Activated CD8-positive, alpha-beta memory T cell treated with anti-CD3 and anti-CD28 coated beads for 4 hours (primary cell): ENCODE results near the gene TMEM132A.
"Not testable (repeated sequence)": the region's sequence is repeated elsewhere in the genome, so short reads cannot be mapped to it uniquely, and the experiment has no call there.

Experiments
- DNase-seq, 2 donors: peaks; one replicate each; pipeline ENCODE4 v3.0.0-alpha.2; 2020; ENCODE audit warnings: low read depth in 2 of 2

The TMEM132A gene

GRCh38 chr11:60905047-60905446 lies 19.2 kb upstream of the TMEM132A start:
- no peak for DNase-seq

GRCh38 chr11:60905551-60906113 lies 18.6 kb upstream of the TMEM132A start:
- no peak for DNase-seq

GRCh38 chr11:60906132-60906972 lies 17.9 kb upstream of the TMEM132A start, which contains the start of gene PRPF19:
TSS of gene PRPF19 (minus strand) at chr11:60906585. CDS start at chr11:60906382, 203 bp downstream.
- DNase-seq: peak; percentile 93 to 97

- no peak for DNase-seq
These were observed 15.5 kb upstream of the TMEM132A start for GRCh38 chr11:60908803-60909202.

GRCh38 chr11:60909680-60910280 lies 14.5 kb upstream of the TMEM132A start:
- not testable (repeated sequence) for DNase-seq

GRCh38 chr11:60910281-60910687 lies 14.0 kb upstream of the TMEM132A start:
- DNase-seq: no peak

GRCh38 chr11:60910711-60911380 lies 13.4 kb upstream of the TMEM132A start:
- no peak for DNase-seq

- DNase-seq: no peak
These were observed 11.9 kb upstream of the TMEM132A start for GRCh38 chr11:60912223-60912850.

- no peak for DNase-seq
These were observed 11.3 kb upstream of the TMEM132A start for GRCh38 chr11:60912851-60913528.

- peak; percentile 73 to 76 for DNase-seq
These were observed 10.2 kb upstream of the TMEM132A start, which contains the start of gene TMEM109 for GRCh38 chr11:60913793-60914632. TSS of gene TMEM109 (plus strand) at chr11:60914158. CDS start at chr11:60919694, 5,536 bp downstream.

- DNase-seq: no peak
These were observed 9.5 kb upstream of the TMEM132A start for GRCh38 chr11:60914633-60915247.

GRCh38 chr11:60915248-60915914 lies 8.9 kb upstream of the TMEM132A start:
- peak; percentile 55 to 56 for DNase-seq

- no peak for DNase-seq
These were observed 7.5 kb upstream of the TMEM132A start for GRCh38 chr11:60916669-60917206.

- no peak for DNase-seq
These were observed 7.0 kb upstream of the TMEM132A start for GRCh38 chr11:60917267-60917666.

GRCh38 chr11:60918251-60918938 lies 5.9 kb upstream of the TMEM132A start:
- no peak for DNase-seq

- DNase-seq: no peak
These were observed 5.4 kb upstream of the TMEM132A start for GRCh38 chr11:60918939-60919265.

GRCh38 chr11:60919320-60919719 lies 4.9 kb upstream of the TMEM132A start:
- no peak for DNase-seq

- no peak for DNase-seq
These were observed 4.3 kb upstream of the TMEM132A start for GRCh38 chr11:60919956-60920355.
